ENCODE measurements around the gene TXK.

DNA sequence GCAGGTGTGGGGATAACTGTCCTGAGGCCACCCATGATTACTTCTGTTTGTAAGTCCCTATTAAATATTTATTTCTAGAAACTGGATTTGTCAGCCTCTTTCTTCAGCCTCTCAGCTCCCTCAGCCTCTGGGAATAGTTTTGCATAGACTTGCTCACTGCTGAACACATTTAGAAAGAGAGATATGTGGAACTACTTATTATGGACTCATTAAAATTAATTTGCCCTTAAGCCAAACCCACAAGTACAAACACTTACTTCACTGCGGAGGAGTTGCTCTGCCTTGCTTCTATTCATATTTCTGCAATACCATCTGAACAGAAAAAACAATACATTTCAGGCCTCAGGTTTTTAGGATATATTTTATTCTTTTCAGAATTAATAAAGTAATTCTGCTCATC, 22.4 kb upstream of the TXK start:
- TF ChIP-seq RCOR1 (IDR thresholded peaks at IDR 0.05; ENCODE audit: low read length) (no peak), POLR2AphosphoS5 (IDR thresholded peaks at IDR 0.05; ENCODE audit: low read depth, low read length) (no peak), RAD21 (IDR thresholded peaks at IDR 0.05; ENCODE audit: low read length) (no peak), EP300 (IDR thresholded peaks at IDR 0.05; ENCODE audit: borderline replicate concordance in 1 of 2, low read depth in 1 of 2, low read length in 1 of 2) (no peak), JUND (IDR thresholded peaks at IDR 0.05) (no peak), EZH2phosphoT487 (IDR thresholded peaks at IDR 0.05; ENCODE audit: borderline replicate concordance, low read depth) (no peak), MXI1 (IDR thresholded peaks at IDR 0.05; ENCODE audit: low read depth, low read length) (no peak), TEAD4 (IDR thresholded peaks at IDR 0.05; ENCODE audit: borderline replicate concordance, insufficient read depth) (no peak), SIN3A (IDR thresholded peaks at IDR 0.05; ENCODE audit: borderline replicate concordance, low read depth, low read length) (no peak), RFX5 (IDR thresholded peaks at IDR 0.05; ENCODE audit: low read length) (no peak), SMC3 (IDR thresholded peaks at IDR 0.05; ENCODE audit: low read depth, low read length) (no peak)
- TF ChIP-seq, protein P1, sequence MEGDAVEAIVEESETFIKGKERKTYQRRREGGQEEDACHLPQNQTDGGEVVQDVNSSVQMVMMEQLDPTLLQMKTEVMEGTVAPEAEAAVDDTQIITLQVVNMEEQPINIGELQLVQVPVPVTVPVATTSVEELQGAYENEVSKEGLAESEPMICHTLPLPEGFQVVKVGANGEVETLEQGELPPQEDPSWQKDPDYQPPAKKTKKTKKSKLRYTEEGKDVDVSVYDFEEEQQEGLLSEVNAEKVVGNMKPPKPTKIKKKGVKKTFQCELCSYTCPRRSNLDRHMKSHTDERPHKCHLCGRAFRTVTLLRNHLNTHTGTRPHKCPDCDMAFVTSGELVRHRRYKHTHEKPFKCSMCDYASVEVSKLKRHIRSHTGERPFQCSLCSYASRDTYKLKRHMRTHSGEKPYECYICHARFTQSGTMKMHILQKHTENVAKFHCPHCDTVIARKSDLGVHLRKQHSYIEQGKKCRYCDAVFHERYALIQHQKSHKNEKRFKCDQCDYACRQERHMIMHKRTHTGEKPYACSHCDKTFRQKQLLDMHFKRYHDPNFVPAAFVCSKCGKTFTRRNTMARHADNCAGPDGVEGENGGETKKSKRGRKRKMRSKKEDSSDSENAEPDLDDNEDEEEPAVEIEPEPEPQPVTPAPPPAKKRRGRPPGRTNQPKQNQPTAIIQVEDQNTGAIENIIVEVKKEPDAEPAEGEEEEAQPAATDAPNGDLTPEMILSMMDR (IDR thresholded peaks at IDR 0.05), result no peak
- TF ChIP-seq, protein P2, sequence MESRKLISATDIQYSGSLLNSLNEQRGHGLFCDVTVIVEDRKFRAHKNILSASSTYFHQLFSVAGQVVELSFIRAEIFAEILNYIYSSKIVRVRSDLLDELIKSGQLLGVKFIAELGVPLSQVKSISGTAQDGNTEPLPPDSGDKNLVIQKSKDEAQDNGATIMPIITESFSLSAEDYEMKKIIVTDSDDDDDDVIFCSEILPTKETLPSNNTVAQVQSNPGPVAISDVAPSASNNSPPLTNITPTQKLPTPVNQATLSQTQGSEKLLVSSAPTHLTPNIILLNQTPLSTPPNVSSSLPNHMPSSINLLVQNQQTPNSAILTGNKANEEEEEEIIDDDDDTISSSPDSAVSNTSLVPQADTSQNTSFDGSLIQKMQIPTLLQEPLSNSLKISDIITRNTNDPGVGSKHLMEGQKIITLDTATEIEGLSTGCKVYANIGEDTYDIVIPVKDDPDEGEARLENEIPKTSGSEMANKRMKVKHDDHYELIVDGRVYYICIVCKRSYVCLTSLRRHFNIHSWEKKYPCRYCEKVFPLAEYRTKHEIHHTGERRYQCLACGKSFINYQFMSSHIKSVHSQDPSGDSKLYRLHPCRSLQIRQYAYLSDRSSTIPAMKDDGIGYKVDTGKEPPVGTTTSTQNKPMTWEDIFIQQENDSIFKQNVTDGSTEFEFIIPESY (IDR thresholded peaks at IDR 0.05; ENCODE audit: borderline replicate concordance, low read depth), result no peak
- TF ChIP-seq, protein P3, sequence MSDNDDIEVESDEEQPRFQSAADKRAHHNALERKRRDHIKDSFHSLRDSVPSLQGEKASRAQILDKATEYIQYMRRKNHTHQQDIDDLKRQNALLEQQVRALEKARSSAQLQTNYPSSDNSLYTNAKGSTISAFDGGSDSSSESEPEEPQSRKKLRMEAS (IDR thresholded peaks at IDR 0.05; ENCODE audit: low read depth), result no peak
